Fibroblast of villous mesenchyme (primary cell): ENCODE measurements around the gene BCL11A. TPM values are rescaled to one million over a fixed set of nuclear protein-coding genes. Genes with fewer than 3 reads are reported as not detected.

Source experiments
- DNase-seq: peaks from one replicate; pipeline ENCODE4 v3.0.0-alpha.2; 2010; ENCODE audit warnings: low read depth
- H3K4me3 ChIP-seq: 2 replicates; pipeline ENCODE4 v1.5.1; 2011; ENCODE audit warnings: low read depth, mild to moderate bottlenecking, low read length
- CTCF ChIP-seq: IDR thresholded peaks from 2 replicates; pipeline ENCODE4 v1.5.1; 2012; ENCODE audit warnings: low read depth, mild to moderate bottlenecking, low read length; ENCODE audit not compliant: insufficient read depth
- total RNA-seq: library from RNA; depleted of rRNA; stranded (reverse); fragments of >200 nt; gene quantifications from 2 replicates; pipeline ENCODE4 v1.2.3, GENCODE V29; 2012

BCL11A gene
- total RNA-seq, 1 donor, result 0.43 TPM

- peak; percentile 10 for DNase-seq
- no peak overlapping the region for H3K4me3 ChIP-seq
- no peak for TF ChIP-seq CTCF
These were observed 137.0 kb downstream of the BCL11A start for GRCh38 chr2:60416221-60417008.

GRCh38 chr2:60415814-60416213 is 137.6 kb downstream of the BCL11A start:
- TF ChIP-seq CTCF, result no peak
- no peak overlapping the region for H3K4me3 ChIP-seq

GRCh38 chr2:60414495-60415138 is 138.8 kb downstream of the BCL11A start:
- H3K4me3 ChIP-seq, result no peak overlapping the region
- TF ChIP-seq CTCF, result no peak
- DNase-seq, result peak; percentile 23

More at GRCh38 chr2:60415814-60416213, 137.6 kb downstream of the BCL11A start:
- no peak for DNase-seq

GRCh38 chr2:60413814-60414168 is 139.7 kb downstream of the BCL11A start:
- TF ChIP-seq CTCF, result no peak
- DNase-seq, result no peak
- H3K4me3 ChIP-seq, result no peak overlapping the region

- TF ChIP-seq CTCF, result no peak
- no peak for DNase-seq
- no peak overlapping the region for H3K4me3 ChIP-seq
These were observed 140.2 kb downstream of the BCL11A start for GRCh38 chr2:60413069-60413813.

GRCh38 chr2:60412620-60413019 is 140.8 kb downstream of the BCL11A start:
- H3K4me3 ChIP-seq, result no peak overlapping the region
- DNase-seq, result no peak
- no peak for TF ChIP-seq CTCF
